ENCODE measurements around the gene AOC3.
"Not testable (repeated sequence)": the region's sequence is repeated elsewhere in the genome, so short reads cannot be mapped to it uniquely, and the experiment has no call there.

The AOC3 gene

DNA sequence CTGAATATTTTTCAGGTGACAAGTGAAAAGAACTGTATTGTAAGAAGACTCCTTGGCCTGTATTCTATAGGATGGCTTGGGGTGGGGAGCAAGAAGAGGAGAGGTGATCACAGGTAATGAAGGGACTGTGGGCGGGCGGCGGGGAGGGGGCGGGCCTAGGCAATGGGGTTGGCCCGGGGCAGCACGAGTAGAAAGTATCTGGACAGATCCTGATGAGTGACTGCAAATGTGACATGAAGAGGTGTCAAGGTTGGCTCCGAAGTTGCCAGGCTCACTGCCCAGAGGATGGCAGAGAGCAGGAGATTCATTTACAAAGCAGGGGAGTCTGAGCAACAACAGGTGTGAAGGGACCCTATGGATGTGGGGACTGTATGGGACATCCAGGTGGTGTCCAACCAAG lies 38.8 kb downstream of the AOC3 start:
- DNase-seq (ENCODE audit: low read depth in 2 of 2, low spot score in 1 of 2), result no peak

DNA sequence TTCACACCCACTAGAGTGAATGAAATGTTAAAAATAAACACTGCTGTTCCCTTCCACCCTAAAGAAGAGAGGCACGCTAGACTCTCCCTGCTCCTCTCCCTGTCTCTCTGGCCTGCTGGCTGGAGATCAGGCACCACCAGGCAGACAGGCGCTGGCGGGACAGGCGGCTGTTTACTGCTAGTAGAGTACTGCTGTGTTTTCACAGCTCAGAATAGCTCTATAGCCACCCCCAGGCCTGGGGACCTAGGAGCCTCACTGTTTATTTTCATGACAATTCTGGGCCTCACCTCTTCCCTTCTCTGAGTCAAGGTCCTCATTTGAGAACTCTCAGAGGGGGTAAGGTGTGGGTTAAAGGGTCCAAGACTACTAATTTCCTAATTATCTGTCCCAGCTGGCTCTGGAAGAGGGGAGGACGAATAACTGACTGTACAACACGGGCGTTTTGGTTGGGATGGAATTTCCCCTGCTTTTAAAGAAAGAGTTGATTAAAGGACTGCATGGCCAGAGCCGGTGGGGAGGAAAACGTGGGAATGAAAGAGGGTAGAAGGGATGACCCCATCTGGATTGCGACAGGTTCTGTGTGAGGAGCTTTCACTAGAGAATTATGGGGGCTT lies 40.6 kb downstream of the AOC3 start:
- no peak for DNase-seq (ENCODE audit: low read depth in 2 of 2, low spot score in 1 of 2)

GRCh38 chr17:42893359-42893758 lies 42.4 kb downstream of the AOC3 start:
- no peak for DNase-seq (ENCODE audit: low read depth in 2 of 2, low spot score in 1 of 2)

GRCh38 chr17:42894283-42895184 lies 43.5 kb downstream of the AOC3 start:
- no peak for DNase-seq (ENCODE audit: low read depth in 2 of 2, low spot score in 1 of 2)

- no peak for DNase-seq (ENCODE audit: low read depth in 2 of 2, low spot score in 1 of 2)
Observed at GRCh38 chr17:42895185-42895555, 44.2 kb downstream of the AOC3 start.

DNA sequence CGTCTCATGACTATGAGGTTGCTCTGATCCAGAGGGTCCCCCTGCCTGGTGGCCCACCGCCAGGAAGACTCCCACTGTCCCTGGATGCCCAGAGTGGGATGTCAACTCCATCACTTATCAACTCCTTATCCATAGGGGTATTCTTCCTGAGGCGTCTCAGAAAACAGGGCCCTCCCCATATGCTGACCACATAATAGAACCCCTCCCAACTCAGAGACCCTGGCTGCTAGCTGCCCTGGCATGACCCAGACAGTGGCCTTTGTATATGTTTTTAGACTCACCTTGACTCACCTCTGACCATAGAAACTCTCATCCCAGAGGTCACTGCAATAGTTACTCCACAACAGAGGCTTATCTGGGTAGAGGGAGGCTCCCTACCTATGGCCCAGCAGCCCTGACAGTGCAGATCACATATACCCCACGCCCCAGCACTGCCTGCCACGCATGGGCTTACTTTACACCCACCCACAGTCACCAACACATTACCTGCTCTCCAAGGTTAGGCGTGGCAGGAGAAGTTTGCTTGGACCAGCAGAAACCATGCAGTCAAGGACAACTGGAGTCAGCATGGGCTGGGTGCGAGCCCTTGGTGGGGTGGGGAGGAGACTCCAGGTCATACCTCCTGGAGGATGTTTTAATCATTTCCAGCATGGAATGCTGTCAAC lies 47.3 kb downstream of the AOC3 start:
- no peak for DNase-seq (ENCODE audit: low read depth in 2 of 2, low spot score in 1 of 2)

DNA sequence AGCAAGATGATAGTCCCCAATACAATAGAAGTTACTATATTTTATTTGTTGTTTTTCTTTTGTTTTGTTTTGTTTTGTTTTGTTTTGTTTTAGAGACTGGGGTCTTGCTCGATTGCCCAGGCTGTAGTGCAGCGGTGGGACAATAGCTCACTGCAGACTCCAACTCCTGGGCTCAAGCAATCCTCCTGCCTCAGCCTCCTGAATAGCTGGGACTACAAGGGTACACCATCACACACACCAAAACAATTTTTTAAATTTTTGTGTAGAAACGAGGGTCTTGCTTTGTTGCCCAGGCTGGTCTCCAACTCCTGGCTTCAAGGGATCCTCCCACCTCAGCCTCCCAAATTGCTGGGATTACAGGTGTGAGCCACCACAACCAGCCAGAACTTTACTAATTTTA lies 49.0 kb downstream of the AOC3 start:
- not testable (repeated sequence) for DNase-seq (ENCODE audit: low read depth in 2 of 2, low spot score in 1 of 2)

DNA sequence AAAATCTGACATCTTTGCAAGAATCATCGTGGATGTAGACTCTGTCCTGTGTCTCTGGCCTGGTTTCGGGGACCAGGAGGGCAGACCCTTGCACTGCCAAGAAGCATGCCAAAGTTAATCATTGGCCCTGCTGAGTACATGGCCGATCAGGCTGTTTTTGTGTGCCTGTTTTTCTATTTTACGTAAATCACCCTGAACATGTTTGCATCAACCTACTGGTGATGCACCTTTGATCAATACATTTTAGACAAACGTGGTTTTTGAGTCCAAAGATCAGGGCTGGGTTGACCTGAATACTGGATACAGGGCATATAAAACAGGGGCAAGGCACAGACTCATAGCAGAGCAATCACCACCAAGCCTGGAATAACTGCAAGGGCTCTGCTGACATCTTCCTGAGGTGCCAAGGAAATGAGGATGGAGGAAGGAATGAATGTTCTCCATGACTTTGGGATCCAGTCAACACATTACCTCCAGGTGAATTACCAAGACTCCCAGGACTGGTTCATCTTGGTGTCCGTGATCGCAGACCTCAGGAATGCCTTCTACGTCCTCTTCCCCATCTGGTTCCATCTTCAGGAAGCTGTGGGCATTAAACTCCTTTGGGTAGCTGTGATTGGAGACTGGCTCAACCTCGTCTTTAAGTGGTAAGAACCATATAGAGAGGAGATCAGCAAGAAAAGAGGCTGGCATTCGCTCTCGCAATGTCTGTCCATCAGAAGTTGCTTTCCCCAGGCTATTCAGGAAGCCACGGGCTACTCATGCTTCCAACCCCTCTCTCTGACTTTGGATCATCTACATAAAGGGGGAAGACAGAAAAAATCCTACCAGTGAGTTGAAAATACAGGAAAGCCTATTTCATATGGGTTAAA lies 49.7 kb downstream of the AOC3 start, which contains the start of gene G6PC1:
Gene G6PC1 (plus strand): TSS at position 340 of the 872 bp plus-strand sequence. CDS start 78 bp downstream, at position 418.
- DNase-seq (ENCODE audit: low read depth in 2 of 2, low spot score in 1 of 2), result no peak

DNA sequence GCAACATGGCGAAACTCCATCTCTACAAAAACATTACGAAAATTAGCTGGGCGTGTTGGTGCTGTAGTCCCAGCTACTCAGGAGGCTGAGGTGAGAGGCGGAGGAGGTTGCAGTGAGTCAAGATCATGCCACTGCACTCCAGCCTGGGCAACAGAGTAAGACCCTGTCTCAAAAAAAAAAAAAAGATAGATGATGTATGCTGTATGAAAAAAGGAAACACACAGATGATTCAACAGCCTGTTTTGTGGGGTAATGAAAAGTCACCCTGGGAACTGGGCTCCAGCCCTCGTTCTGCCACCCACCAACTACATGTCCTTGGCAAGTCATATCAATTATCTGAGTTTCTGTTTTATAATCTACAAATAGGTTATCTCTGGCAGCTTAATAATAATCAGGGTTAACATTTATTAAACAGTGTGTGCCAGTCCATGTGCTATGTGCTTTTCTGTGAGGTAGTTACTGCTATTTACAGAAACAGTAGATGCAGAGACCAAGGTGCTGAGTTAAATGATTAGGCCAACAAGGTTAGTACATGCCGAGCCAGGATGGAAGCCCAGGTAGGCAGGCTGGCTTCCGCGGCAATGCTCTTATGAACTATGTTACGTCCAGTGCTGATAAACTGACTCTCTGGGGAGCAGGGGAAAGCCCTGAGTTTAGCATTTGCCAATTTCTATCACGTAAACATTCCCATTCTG lies 50.7 kb downstream of the AOC3 start:
- DNase-seq (ENCODE audit: low read depth in 2 of 2, low spot score in 1 of 2), result no peak

DNA sequence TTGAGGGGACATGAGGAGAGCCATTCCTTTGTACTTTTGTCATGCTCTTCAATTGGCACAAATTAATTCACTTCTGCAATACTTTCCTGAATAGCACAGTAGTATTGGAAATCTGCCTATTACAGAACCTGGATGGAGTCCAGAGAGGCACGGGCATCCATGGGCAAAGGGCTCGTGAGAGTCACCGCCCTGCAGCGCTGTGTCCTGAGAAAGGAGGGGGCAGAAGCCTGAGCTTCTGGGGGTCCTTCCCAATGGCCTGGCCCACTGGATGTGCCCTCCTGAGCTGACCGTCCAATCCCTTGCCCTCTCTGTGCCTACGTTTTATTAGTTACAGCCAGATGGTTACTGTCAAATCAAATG lies 53.1 kb downstream of the AOC3 start:
- DNase-seq (ENCODE audit: low read depth in 2 of 2, low spot score in 1 of 2), result no peak

DNA sequence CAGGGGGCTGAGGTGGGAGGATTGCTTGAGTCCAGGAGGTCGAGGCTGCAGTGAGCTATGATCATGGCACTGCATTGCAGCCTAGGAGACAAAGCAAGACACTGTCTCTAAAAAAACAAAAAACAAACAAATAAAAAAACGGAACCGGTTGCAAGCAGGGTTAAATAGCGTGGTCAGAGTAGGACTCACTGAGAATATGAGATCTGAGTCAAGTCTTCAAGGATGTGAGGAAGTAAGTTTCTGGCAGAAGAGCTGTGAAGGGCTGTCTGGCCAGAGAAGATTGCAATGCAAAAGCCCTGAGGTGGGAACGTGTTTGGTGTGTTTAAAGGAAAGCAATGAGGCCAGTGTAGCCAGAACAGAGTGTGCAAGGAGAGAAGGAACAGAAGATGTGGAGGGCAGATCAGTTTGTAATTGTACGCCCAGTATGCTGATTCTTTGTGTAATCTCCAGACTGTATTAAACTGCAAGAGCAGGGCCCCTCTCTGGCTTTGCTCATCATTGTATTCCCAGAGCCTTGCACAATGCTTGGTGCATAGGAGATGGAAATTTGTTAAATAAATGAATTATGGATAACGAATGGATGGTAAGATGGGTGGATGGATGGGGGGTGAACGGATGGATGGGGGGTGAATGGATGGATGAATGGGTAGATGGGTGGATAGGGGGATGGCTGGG lies 55.9 kb downstream of the AOC3 start:
- DNase-seq (ENCODE audit: low read depth in 2 of 2, low spot score in 1 of 2), result no peak
